OCI-LY3 (cell line): Measurements from ENCODE around the gene ALKBH5.
A peak's percentile ranks its signal among the peaks of the same experiment; 100 is the strongest.

Experiments used
- H2AFZ ChIP-seq: fragments of 200-600, 300-600 bp; shearing (Covaris generic); 2 replicates; pipeline ENCODE4 v1.6.0; 2014; ENCODE audit warnings: antibody characterized with exemption, low read depth, low read length
- H3K27ac ChIP-seq: fragments of 200-600, 300-600 bp; sonication (generic); 2 replicates; pipeline ENCODE4 v1.5.1; 2014; ENCODE audit warnings: mild to moderate bottlenecking, low read length, moderate library complexity, mixed read lengths
- H3K27me3 ChIP-seq: fragments of 200-600, 300-600 bp; sonication (generic); 2 replicates; pipeline ENCODE4 v1.6.1; 2014; ENCODE audit warnings: low read depth, low read length, mixed read lengths
- H3K36me3 ChIP-seq: fragments of 200-600, 300-600 bp; sonication (generic); replicated peaks from 2 replicates; pipeline ENCODE3; 2014; ENCODE audit warnings: low read depth, low read length, mixed read lengths
- H3K4me1 ChIP-seq: fragments of 300-600, 200-600 bp; sonication (generic); 2 replicates; pipeline ENCODE4 v1.6.1; 2014; ENCODE audit warnings: low read length, mixed read lengths
- H3K4me2 ChIP-seq: fragments of 200-600, 300-600 bp; sonication (generic); 2 replicates; pipeline ENCODE4 v1.6.1; 2014; ENCODE audit warnings: low read length, mixed read lengths
- H3K4me3 ChIP-seq: fragments of 300-600, 200-600 bp; sonication (generic); 2 replicates; pipeline ENCODE4 v1.5.1; 2014; ENCODE audit warnings: antibody characterized with exemption, mild to moderate bottlenecking, low read length, moderate library complexity
- H3K79me2 ChIP-seq: fragments of 300-600, 200-600 bp; shearing (Covaris generic); 2 replicates; pipeline ENCODE4 v1.6.1; 2014; ENCODE audit warnings: mild to moderate bottlenecking, low read length, mixed read lengths
- H3K9ac ChIP-seq: fragments of 300-600, 200-600 bp; shearing (Covaris generic); 2 replicates; pipeline ENCODE4 v1.6.0; 2014; ENCODE audit warnings: mild to moderate bottlenecking, low read length, moderate library complexity
- H3K9me3 ChIP-seq: fragments of 200-600, 300-600 bp; shearing (Covaris generic); 2 replicates; pipeline ENCODE4 v1.6.1; 2014; ENCODE audit warnings: low read length, mixed read lengths; ENCODE audit not compliant: insufficient read depth
- H4K20me1 ChIP-seq: fragments of 200-600, 300-600 bp; sonication (generic); 2 replicates; pipeline ENCODE4 v1.6.1; 2016; ENCODE audit warnings: low read length, mixed read lengths; ENCODE audit not compliant: insufficient read depth
- EZH2phosphoT487 ChIP-seq: fragments of 200-600 bp; shearing (Covaris generic); IDR thresholded peaks from 2 replicates; pipeline ENCODE4 v1.6.1; 2018; ENCODE audit warnings: antibody characterized with exemption, mixed run types, low read depth
- TF ChIP-seq, protein P1 (sequence below): fragments of 200-600, 300-600 bp; sonication (generic); IDR thresholded peaks from 2 replicates; pipeline ENCODE4 v1.5.1; 2014; ENCODE audit warnings: antibody characterized with exemption, low read length, low read depth

Gene ALKBH5

DNA sequence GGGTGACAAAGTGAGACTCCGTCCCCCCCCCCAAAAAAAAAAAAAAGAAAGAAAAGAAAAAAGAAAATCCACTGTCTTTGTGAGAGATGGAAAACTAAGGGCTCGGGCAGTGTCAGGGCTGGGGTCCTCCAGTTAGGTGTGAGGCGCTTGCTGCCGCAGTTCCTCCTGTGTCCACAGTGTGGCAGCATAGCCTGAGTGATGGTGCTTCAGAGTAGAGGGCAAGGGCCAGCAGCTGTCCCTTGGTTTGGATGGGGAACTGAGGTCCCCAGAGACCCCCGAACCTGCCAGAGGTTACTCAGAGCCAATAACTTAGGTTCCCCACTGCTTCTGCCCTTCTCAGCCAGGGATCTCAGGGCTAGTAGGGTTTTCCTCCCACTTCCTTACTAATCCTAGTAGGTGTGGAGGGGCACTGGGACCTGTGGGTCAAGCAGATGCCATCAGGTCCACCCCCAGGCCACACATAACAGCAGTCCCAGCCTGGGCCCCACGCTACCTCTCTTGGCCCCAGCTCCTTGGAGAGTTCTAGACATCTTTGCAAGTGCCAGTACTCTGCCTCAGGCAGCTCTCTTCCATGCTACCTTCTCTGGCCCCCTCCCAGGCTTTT, 33.9 kb downstream of the ALKBH5 start:
- Histone ChIP-seq H3K9me3 (no peaks in the 10 kb centered on the region), H3K9ac (no peak overlapping the region), H3K79me2 (no peaks in the 10 kb centered on the region), H3K4me1 (peaks cover 6% of the 10 kb centered on the region), H4K20me1 (no peaks in the 10 kb centered on the region), H3K4me3 (no peak overlapping the region), H3K27me3 (no peaks in the 10 kb centered on the region), H3K27ac (no peak overlapping the region), H3K4me2 (no peak overlapping the region), H3K36me3 (no peaks in the 10 kb centered on the region), H2AFZ (no peak overlapping the region)
- TF ChIP-seq EZH2phosphoT487: no peak
- TF ChIP-seq, protein P1, sequence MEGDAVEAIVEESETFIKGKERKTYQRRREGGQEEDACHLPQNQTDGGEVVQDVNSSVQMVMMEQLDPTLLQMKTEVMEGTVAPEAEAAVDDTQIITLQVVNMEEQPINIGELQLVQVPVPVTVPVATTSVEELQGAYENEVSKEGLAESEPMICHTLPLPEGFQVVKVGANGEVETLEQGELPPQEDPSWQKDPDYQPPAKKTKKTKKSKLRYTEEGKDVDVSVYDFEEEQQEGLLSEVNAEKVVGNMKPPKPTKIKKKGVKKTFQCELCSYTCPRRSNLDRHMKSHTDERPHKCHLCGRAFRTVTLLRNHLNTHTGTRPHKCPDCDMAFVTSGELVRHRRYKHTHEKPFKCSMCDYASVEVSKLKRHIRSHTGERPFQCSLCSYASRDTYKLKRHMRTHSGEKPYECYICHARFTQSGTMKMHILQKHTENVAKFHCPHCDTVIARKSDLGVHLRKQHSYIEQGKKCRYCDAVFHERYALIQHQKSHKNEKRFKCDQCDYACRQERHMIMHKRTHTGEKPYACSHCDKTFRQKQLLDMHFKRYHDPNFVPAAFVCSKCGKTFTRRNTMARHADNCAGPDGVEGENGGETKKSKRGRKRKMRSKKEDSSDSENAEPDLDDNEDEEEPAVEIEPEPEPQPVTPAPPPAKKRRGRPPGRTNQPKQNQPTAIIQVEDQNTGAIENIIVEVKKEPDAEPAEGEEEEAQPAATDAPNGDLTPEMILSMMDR: peak; percentile 50

DNA sequence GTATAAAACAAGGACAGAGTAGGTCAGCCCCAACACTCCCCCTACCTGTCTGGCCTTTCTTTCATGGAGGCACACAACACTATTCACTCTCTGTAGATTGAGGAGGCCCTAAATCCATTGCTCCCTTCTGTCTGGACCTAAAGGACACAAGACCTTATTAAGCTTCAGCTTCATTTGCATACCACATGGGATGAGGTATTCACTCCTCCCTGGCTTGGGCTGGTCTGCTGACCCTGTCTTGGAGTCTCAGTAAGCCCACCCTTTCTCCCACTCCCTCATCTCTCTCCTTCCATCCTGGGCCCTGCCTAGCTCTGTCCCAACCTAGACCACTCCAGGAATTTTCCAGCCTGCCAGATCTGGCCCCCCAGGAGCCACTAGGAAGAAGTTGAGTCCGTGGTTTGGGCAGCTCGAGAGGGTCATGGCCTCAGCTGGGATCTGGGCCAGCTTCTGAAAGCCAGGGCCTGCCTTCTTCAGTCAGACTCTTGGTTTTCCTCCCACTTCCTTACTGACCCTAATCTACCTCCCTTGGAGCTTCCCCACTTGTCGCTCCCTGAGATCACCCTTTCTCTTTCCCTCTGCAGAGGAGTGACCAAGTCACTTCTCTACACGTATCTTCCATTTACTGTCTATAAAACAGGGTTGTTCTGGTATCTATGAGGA, 35.3 kb downstream of the ALKBH5 start:
- H3K9me3 ChIP-seq: no peaks in the 10 kb centered on the region
- TF ChIP-seq EZH2phosphoT487: no peak
- TF ChIP-seq, protein P1: no peak
- H4K20me1 ChIP-seq: no peaks in the 10 kb centered on the region
- H3K4me2 ChIP-seq: no peak overlapping the region
- peaks cover 6% of the 10 kb centered on the region for H3K4me1 ChIP-seq
- H3K9ac ChIP-seq: no peak overlapping the region
- H3K36me3 ChIP-seq: no peaks in the 10 kb centered on the region
- H2AFZ ChIP-seq: no peak overlapping the region
- no peaks in the 10 kb centered on the region for H3K79me2 ChIP-seq
- no peaks in the 10 kb centered on the region for H3K27me3 ChIP-seq
- no peak overlapping the region for H3K27ac ChIP-seq
- no peak overlapping the region for H3K4me3 ChIP-seq

DNA sequence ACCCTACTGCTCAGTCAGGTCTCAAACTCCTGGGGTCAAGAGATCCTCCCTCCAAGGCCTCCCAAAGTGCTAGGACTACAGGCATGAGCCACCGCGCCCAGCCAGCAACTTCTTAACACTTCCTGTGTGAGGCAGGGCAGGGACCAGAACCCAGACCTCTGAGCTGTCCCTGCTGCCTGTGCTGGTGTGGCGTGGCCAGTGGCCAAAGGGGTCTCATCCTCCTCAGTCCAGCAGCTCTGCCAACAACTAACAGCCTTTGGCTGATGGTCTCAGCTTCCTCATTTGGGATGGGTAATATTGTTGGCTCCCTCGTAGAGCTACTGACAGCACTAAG, 40.4 kb downstream of the ALKBH5 start:
- Histone ChIP-seq H3K36me3 (no peaks in the 10 kb centered on the region), H3K27ac (no peak overlapping the region), H3K9ac (no peak overlapping the region), H3K9me3 (no peaks in the 10 kb centered on the region), H3K4me2 (no peak overlapping the region), H3K79me2 (no peaks in the 10 kb centered on the region), H3K4me3 (no peak overlapping the region), H3K27me3 (no peaks in the 10 kb centered on the region), H2AFZ (no peak overlapping the region), H3K4me1 (peaks cover 10% of the 10 kb centered on the region), H4K20me1 (no peaks in the 10 kb centered on the region)
- no peak for TF ChIP-seq EZH2phosphoT487
- TF ChIP-seq, protein P1: no peak

DNA sequence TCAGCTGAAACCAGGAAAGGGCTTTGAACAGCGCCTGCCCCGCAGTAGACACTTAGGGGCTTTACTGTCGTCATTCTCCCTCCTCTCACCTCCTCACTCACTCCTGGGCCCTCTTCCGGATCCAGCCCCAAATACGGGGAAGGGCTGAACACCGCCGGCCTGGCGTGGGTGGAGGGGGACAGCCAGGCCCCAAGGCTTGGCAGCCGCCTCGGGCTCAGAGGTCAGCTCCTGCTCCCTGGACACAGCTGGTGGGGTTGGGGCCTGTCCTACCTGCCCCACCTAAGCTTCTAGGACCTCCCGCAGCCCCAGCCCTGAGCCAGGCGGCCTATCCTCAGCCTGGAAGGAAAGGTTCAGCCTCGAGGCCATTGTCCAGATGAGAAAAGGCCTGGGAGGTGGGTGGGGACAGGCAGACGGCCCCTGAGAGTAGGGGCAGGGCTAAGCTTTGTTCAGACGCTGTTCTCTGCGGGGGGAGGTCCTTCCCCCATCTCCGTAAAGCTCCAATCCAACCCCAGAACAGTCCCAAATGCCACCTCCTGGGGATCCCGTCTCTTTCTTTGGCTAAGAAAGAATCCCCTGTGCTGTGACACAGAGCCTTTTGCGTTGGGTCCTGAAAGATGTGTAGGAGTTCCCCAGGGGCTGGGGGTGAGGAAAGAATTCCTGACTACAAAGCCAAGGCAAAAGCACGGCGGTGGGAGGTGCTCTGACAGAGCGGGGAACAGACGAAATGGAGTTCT, 40.9 kb downstream of the ALKBH5 start:
- H4K20me1 ChIP-seq: no peaks in the 10 kb centered on the region
- 0 out of 2 replicates have a peak overlapping the region, but pooled peaks have one; percentile 20 for H3K9ac ChIP-seq
- no peaks in the 10 kb centered on the region for H3K36me3 ChIP-seq
- TF ChIP-seq, protein P1: no peak
- no peak for TF ChIP-seq EZH2phosphoT487
- no peaks in the 10 kb centered on the region for H3K27me3 ChIP-seq
- H3K27ac ChIP-seq: no peak overlapping the region
- H3K9me3 ChIP-seq: no peaks in the 10 kb centered on the region
- peak overlapping the region; percentile 70 for H3K4me3 ChIP-seq
- H3K4me2 ChIP-seq: peak overlapping the region; percentile 60
- H3K4me1 ChIP-seq: peaks cover 10% of the 10 kb centered on the region
- H3K79me2 ChIP-seq: no peaks in the 10 kb centered on the region
- 0 out of 2 replicates have a peak overlapping the region, but pooled peaks have one; percentile 6 for H2AFZ ChIP-seq
